Osteocyte (in vitro differentiated cells): ENCODE data around the gene ZDHHC3. TPM values are rescaled to one million over a fixed set of nuclear protein-coding genes. Genes with fewer than 3 reads are reported as not detected.
A peak's percentile ranks its signal among the peaks of the same experiment; 100 is the strongest.

Source experiments
- DNase-seq: peaks from one replicate; pipeline ENCODE4 v3.0.0; 2021; ENCODE audit warnings: mixed read lengths; ENCODE audit not compliant: unreplicated experiment; ENCODE audit errors: extremely low spot score
- H3K27ac Mint-ChIP-seq: one replicate; pipeline ENCODE4 v1.8.0; 2021; ENCODE audit warnings: mild to moderate bottlenecking, mixed read lengths; ENCODE audit not compliant: unreplicated experiment
- H3K27me3 Mint-ChIP-seq: one replicate; pipeline ENCODE4 v1.8.0; 2021; ENCODE audit warnings: mixed read lengths; ENCODE audit not compliant: unreplicated experiment
- H3K36me3 Mint-ChIP-seq: one replicate; pipeline ENCODE4 v1.8.0; 2021; ENCODE audit warnings: mixed read lengths; ENCODE audit not compliant: unreplicated experiment
- H3K4me1 Mint-ChIP-seq: one replicate; pipeline ENCODE4 v1.8.0; 2021; ENCODE audit warnings: mixed read lengths; ENCODE audit not compliant: unreplicated experiment
- H3K4me3 Mint-ChIP-seq: one replicate; pipeline ENCODE4 v1.8.0; 2021; ENCODE audit warnings: mild to moderate bottlenecking, moderate library complexity, mixed read lengths; ENCODE audit not compliant: unreplicated experiment
- H3K9me3 Mint-ChIP-seq: one replicate; pipeline ENCODE4 v1.8.0; 2021; ENCODE audit warnings: mixed read lengths; ENCODE audit not compliant: unreplicated experiment
- total RNA-seq: library from RNA; stranded (reverse); gene quantifications from 2 replicates; pipeline ENCODE4 v1.2.1, GENCODE V29; 2021
- TF ChIP-seq, protein P1 (sequence below): fragments of 200-600 bp; sonication (generic); IDR thresholded peaks from 2 replicates; pipeline ENCODE4 v1.5.0; 2021; ENCODE audit warnings: antibody characterized with exemption, mild to moderate bottlenecking, moderate library complexity

Gene ZDHHC3
- total RNA-seq, 1 donor from 2014 or later = 96.6 TPM

DNA sequence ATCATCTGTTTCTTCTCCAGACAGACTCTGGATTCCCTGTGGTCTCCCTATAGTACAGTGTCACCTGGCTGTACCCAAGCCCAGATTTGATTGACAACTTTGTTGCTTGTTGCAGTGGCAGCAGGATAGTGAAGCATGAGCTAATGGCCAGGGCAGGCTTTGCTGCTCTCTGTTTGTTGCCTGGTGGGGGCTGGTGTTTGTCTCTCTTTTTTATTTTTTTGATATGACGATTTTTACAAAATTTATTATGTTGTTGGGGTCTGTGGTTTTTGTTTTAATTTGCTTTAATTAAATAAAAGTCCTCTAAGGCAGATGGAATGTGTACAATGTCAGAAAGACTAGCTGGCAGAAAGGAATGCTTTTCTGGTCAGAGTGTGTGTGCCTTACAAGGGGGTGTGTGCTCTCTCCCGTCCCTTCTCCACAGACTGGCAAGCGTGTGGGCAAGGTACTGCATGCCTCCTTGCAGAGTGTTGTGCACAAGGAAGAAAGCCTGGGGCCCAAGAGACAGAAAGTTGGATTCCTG is 34.9 kb upstream of the ZDHHC3 start:
- TF ChIP-seq, protein P1, sequence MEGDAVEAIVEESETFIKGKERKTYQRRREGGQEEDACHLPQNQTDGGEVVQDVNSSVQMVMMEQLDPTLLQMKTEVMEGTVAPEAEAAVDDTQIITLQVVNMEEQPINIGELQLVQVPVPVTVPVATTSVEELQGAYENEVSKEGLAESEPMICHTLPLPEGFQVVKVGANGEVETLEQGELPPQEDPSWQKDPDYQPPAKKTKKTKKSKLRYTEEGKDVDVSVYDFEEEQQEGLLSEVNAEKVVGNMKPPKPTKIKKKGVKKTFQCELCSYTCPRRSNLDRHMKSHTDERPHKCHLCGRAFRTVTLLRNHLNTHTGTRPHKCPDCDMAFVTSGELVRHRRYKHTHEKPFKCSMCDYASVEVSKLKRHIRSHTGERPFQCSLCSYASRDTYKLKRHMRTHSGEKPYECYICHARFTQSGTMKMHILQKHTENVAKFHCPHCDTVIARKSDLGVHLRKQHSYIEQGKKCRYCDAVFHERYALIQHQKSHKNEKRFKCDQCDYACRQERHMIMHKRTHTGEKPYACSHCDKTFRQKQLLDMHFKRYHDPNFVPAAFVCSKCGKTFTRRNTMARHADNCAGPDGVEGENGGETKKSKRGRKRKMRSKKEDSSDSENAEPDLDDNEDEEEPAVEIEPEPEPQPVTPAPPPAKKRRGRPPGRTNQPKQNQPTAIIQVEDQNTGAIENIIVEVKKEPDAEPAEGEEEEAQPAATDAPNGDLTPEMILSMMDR = no peak
- H3K4me3 Mint-ChIP-seq = peak overlapping the region; percentile 31
- H3K27ac Mint-ChIP-seq = peak overlapping the region; percentile 87
- H3K4me1 Mint-ChIP-seq = peaks cover 53% of the 10 kb centered on the region
- H3K27me3 Mint-ChIP-seq = no peaks in the 10 kb centered on the region
- H3K9me3 Mint-ChIP-seq = no peaks in the 10 kb centered on the region
- peaks cover 17% of the 10 kb centered on the region for H3K36me3 Mint-ChIP-seq
- DNase-seq = no peak

DNA sequence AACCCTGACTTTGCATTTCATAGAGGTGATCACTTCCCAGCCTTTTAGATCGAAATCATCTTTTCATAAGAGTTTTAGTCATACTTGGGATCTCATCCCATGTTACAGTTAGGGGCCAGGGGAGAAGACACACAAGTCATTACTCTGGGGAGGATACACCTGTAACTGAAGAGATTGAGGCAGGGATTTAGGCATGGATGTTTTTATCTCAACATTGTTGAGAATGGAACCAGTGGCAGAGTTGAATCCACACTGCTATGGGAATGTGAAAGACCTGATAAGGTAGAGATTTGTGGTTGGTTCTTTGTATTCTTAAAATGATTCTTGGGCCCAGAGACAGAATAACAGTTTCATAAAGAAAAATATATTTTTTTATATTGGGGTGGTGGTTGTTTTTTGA is 33.9 kb upstream of the ZDHHC3 start:
- TF ChIP-seq, protein P1 = no peak
- no peak overlapping the region for H3K4me3 Mint-ChIP-seq
- peaks cover 51% of the 10 kb centered on the region for H3K4me1 Mint-ChIP-seq
- no peaks in the 10 kb centered on the region for H3K27me3 Mint-ChIP-seq
- no peak for DNase-seq
- H3K9me3 Mint-ChIP-seq = no peaks in the 10 kb centered on the region
- peaks cover 27% of the 10 kb centered on the region for H3K36me3 Mint-ChIP-seq
- peak overlapping the region; percentile 87 for H3K27ac Mint-ChIP-seq

DNA sequence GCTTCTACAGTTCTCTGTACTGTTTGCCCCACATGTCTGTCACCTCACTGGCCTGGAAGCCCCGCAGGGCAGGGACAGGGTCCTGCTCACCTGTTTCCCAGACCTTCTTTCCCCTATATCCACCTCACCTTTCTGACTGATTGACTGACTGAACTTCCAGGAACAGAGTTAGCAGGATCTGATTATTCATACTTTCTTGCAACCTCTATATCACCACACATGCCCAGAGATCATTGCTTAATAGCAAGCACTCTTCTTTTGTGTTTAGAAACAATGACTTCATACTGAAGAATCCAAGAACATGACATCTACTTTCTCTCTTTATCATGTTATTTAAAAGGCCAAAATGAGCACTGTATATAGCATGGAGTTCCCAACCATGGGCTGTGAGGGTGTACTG is 32.1 kb upstream of the ZDHHC3 start:
- peaks cover 39% of the 10 kb centered on the region for H3K36me3 Mint-ChIP-seq
- H3K4me1 Mint-ChIP-seq = peaks cover 41% of the 10 kb centered on the region
- no peaks in the 10 kb centered on the region for H3K27me3 Mint-ChIP-seq
- no peak overlapping the region for H3K4me3 Mint-ChIP-seq
- H3K27ac Mint-ChIP-seq = peak overlapping the region; percentile 8
- no peak for DNase-seq
- H3K9me3 Mint-ChIP-seq = no peaks in the 10 kb centered on the region
- TF ChIP-seq, protein P1 = no peak

DNA sequence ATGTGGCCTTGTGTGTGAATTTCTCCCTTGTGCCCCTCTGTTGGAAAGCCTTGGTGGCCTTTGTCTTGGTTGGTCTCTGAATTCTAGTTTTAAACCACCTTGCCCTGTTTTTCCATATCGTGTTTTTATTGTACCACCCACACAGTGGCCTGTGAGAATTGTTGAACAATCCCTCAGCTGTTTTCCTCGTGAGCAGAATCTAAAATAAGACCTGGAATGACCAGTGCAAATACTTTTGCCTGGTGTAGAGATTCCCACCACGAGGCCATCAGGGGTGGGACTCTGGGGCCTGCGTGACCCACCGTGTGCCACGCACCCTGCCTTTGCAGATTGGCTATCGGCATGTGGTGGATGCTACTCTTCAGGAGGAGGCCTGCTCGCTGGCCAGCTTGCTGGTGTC is 31.1 kb upstream of the ZDHHC3 start:
- H3K27me3 Mint-ChIP-seq = no peaks in the 10 kb centered on the region
- H3K4me1 Mint-ChIP-seq = peaks cover 31% of the 10 kb centered on the region
- H3K9me3 Mint-ChIP-seq = no peaks in the 10 kb centered on the region
- no peak for DNase-seq
- no peak overlapping the region for H3K4me3 Mint-ChIP-seq
- H3K36me3 Mint-ChIP-seq = peaks cover 43% of the 10 kb centered on the region
- peak overlapping the region; percentile 12 for H3K27ac Mint-ChIP-seq
- TF ChIP-seq, protein P1 = no peak

DNA sequence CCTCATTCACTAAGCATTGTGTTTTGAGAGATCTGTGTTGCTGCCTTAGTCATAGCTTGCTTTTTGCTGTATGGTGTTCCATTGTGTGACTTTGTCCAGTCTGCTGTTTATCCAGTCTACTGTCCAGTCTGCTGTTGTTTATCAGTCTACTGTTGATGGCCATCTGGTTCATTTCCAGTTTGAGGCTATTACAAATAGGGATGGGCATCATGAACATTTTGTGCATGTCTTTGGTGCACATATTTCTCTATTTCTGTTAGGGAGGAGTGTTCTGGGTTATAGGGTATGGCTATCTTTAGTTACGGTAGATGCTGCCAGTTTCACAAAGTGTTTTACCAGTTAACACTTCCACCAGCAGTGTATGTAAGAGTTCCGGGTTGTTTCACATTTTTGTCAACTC is 27.9 kb upstream of the ZDHHC3 start:
- no peaks in the 10 kb centered on the region for H3K9me3 Mint-ChIP-seq
- H3K4me1 Mint-ChIP-seq = peaks cover 3% of the 10 kb centered on the region
- no peaks in the 10 kb centered on the region for H3K27me3 Mint-ChIP-seq
- DNase-seq = no peak
- no peak overlapping the region for H3K27ac Mint-ChIP-seq
- H3K36me3 Mint-ChIP-seq = peaks cover 66% of the 10 kb centered on the region
- H3K4me3 Mint-ChIP-seq = no peak overlapping the region
- TF ChIP-seq, protein P1 = no peak
